Activated naive CD8-positive, alpha-beta T cell treated with anti-CD3 and anti-CD28 coated beads, Interleukin-2, amount 10 ng/mL, durations not matched to agents 7 days and 5 days (primary cell): ENCODE results near the gene DUS4L. TPM values are rescaled to one million over a fixed set of nuclear protein-coding genes. Genes with fewer than 3 reads are reported as not detected.
"Not testable (repeated sequence)": the region's sequence is repeated elsewhere in the genome, so short reads cannot be mapped to it uniquely, and the experiment has no call there.

Source experiments
- ATAC-seq: fragments of 150-1000 bp; cut with Tn5 transposase; one replicate; pipeline ENCODE4 v1.10.0; 2021; ENCODE audit warnings: low read depth, moderate library complexity
- POLR2A ChIA-PET: fragments of 350-600 bp; sonication (Branson Sonifier 250); formaldehyde crosslinking; loops from one replicate; lab custom pipeline; 2021; ENCODE audit warnings: antibody characterized with exemption; lab: Charles Lee
- DNase-seq: peaks from one replicate; pipeline ENCODE4 v3.0.0; 2021
- H3K27ac Mint-ChIP-seq: one replicate; pipeline ENCODE4 v1.8.0; 2022; ENCODE audit warnings: mild to moderate bottlenecking, mixed read lengths
- H3K27me3 Mint-ChIP-seq: one replicate; pipeline ENCODE4 v1.8.0; 2022; ENCODE audit warnings: mild to moderate bottlenecking, moderate library complexity, mixed read lengths
- H3K36me3 Mint-ChIP-seq: one replicate; pipeline ENCODE4 v1.8.0; 2021; ENCODE audit warnings: mild to moderate bottlenecking, mixed read lengths
- H3K4me1 Mint-ChIP-seq: one replicate; pipeline ENCODE4 v1.8.0; 2021; ENCODE audit warnings: mixed read lengths
- H3K4me3 Mint-ChIP-seq: one replicate; pipeline ENCODE4 v1.8.0; 2022; ENCODE audit warnings: mild to moderate bottlenecking, moderate library complexity, mixed read lengths
- H3K9me3 Mint-ChIP-seq: one replicate; pipeline ENCODE4 v1.8.0; 2021; ENCODE audit warnings: mixed read lengths
- total RNA-seq, 2 experiments: library from RNA; stranded (reverse); gene quantifications; one replicate each; pipeline ENCODE4 v1.2.3, GENCODE V29; 2021

Gene DUS4L
- total RNA-seq = 10 to 100 TPM; 10.1 to 11.8 TPM

DNA sequence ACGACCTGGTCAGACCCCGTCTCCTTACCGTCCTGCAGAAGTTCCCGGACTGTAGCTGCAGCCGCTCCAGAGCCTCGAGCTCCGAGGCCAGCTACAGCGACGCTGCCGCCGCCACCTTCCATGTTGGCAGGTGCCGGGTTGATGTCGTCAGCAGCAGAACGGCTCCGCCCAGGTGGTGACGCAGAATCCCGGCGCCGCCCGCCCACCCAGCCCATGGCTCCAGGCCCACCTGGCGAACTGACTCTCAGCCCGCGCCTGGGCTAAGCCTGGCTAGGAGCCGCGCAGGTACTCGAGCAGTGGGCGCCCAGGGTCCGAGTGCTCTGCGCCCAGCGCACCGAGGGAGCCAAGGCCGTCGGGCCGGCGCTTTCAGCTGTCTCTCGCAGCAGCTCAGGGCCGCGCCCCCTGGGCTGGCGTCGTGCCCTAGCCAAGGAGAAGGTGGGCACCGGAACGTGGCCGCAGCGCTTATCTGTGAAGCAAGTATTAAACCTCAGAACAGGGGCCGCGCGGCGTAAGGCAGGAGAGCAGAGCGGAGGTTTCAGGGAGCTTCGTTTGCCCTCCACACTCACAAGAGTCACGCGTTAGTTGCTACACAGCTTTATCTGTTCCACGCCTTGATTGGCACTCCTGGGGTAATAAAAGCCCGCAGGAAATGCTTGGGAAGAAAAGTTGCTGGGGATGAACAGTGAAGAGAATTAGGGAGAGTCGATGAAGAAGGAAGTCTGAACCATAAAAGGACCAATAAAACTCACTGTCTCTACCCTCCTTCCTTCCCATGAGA lies at the start of gene DUS4L, which contains the start of gene COG5:
DUS4L (plus strand) TSS at position 197 of the 778 bp plus-strand sequence. CDS start 3,100 bp downstream, outside the sequence.
COG5 (minus strand) TSS at position 146 of the 778 bp plus-strand sequence; CDS start at position 122, 24 bp downstream.
- Mint-ChIP-seq H3K4me3 (peak within 1 kb of the TSS; percentile 93), H3K4me1 (peaks cover 54% of the 10 kb centered on the region), H3K27me3 (no peaks in the 10 kb centered on the region), H3K27ac (peak within 1 kb of the TSS; percentile 95), H3K36me3 (peaks cover 7% of the 10 kb centered on the region), H3K9me3 (no peaks in the 10 kb centered on the region)
- DNase-seq (peak; percentile 89), ATAC-seq (peak; percentile 85)
- POLR2A ChIA-PET = interaction anchor here (0.8 to 1.9 kb wide), 11 partner anchors 12 to 700 kb away, joined by 3 to 12 read pairs (median 4); partner anchors contain the start of genes CBLL1, HBP1 and SLC26A4

GRCh38 chr7:107526672-107527071 lies 37.1 kb upstream of the DUS4L start:
- no peak for ATAC-seq
- no peak overlapping the region for H3K4me3 Mint-ChIP-seq
- peaks cover 4% of the 10 kb centered on the region for H3K4me1 Mint-ChIP-seq
- no peak for DNase-seq
- no peaks in the 10 kb centered on the region for H3K27me3 Mint-ChIP-seq
- peaks cover 36% of the 10 kb centered on the region for H3K36me3 Mint-ChIP-seq
- H3K27ac Mint-ChIP-seq = no peak overlapping the region
- POLR2A ChIA-PET = no interaction called here
- peaks cover 1% of the 10 kb centered on the region for H3K9me3 Mint-ChIP-seq

DNA sequence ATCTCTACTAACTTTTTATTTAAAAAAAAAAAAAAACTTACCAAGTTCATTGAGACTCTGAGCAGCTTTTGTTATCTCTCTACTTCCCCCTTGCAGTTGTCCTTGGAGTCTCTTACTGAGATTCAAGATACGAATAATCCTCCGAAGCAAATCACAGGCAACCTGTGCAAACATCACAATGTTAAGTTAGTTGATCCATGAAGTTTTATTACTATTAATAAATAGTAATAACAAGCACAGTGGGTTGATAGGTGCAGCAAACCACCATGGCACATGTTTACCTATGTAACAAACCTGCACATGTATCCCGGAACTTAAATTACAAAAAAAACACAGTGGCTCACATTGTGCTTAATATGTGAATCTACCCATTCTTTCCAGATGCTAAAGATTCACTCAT lies 36.6 kb upstream of the DUS4L start:
- Mint-ChIP-seq H3K36me3 (peaks cover 31% of the 10 kb centered on the region), H3K4me3 (no peak overlapping the region), H3K27me3 (no peaks in the 10 kb centered on the region), H3K4me1 (peaks cover 2% of the 10 kb centered on the region), H3K27ac (no peak overlapping the region), H3K9me3 (no peaks in the 10 kb centered on the region)
- ATAC-seq = no peak
- DNase-seq = no peak
- POLR2A ChIA-PET = no interaction called here

- Mint-ChIP-seq H3K27me3 (no peaks in the 10 kb centered on the region), H3K4me3 (no peak overlapping the region), H3K36me3 (peaks cover 33% of the 10 kb centered on the region), H3K4me1 (peaks cover 5% of the 10 kb centered on the region), H3K27ac (no peak overlapping the region), H3K9me3 (no peaks in the 10 kb centered on the region)
- POLR2A ChIA-PET = no interaction called here
- DNase-seq (no peak), ATAC-seq (no peak)
Observed at GRCh38 chr7:107528461-107528860, 35.3 kb upstream of the DUS4L start.

DNA sequence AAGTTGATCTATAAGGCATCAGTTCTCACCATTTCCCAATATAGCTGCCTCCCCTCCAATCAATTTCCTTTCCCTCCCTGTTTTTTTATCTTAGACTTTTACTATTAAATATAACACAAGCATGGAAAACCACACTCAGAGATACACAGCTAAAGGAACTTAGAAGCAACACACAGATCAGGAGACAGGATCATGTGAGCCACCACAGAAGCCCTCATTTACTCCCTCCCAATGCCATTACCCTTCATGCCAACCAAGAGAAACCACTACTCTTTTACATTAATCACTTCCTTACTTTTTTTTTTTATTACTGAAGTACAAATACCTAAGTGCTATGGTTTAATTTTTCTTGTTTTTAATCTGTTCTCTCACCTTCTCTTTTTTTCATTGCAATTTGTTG lies 33.0 kb upstream of the DUS4L start:
- Mint-ChIP-seq H3K36me3 (peaks cover 48% of the 10 kb centered on the region), H3K4me1 (peaks cover 17% of the 10 kb centered on the region), H3K27ac (no peak overlapping the region), H3K4me3 (no peak overlapping the region), H3K9me3 (peaks cover 6% of the 10 kb centered on the region), H3K27me3 (no peaks in the 10 kb centered on the region)
- POLR2A ChIA-PET = no interaction called here
- no peak for DNase-seq
- ATAC-seq = no peak

GRCh38 chr7:107534139-107534538 lies 29.6 kb upstream of the DUS4L start:
- POLR2A ChIA-PET = no interaction called here
- no peak for DNase-seq
- peaks cover 17% of the 10 kb centered on the region for H3K4me1 Mint-ChIP-seq
- peaks cover 62% of the 10 kb centered on the region for H3K36me3 Mint-ChIP-seq
- H3K27me3 Mint-ChIP-seq = no peaks in the 10 kb centered on the region
- no peak for ATAC-seq
- H3K9me3 Mint-ChIP-seq = peaks cover 10% of the 10 kb centered on the region
- no peak overlapping the region for H3K4me3 Mint-ChIP-seq
- no peak overlapping the region for H3K27ac Mint-ChIP-seq

- H3K27me3 Mint-ChIP-seq, H3K27ac Mint-ChIP-seq, H3K4me3 Mint-ChIP-seq, DNase-seq, POLR2A ChIA-PET, ATAC-seq: not testable (repeated sequence)
- Mint-ChIP-seq H3K9me3 (peaks cover 10% of the 10 kb centered on the region), H3K36me3 (peaks cover 62% of the 10 kb centered on the region), H3K4me1 (peaks cover 16% of the 10 kb centered on the region)
Observed at GRCh38 chr7:107537228-107537627, 26.5 kb upstream of the DUS4L start.

DNA sequence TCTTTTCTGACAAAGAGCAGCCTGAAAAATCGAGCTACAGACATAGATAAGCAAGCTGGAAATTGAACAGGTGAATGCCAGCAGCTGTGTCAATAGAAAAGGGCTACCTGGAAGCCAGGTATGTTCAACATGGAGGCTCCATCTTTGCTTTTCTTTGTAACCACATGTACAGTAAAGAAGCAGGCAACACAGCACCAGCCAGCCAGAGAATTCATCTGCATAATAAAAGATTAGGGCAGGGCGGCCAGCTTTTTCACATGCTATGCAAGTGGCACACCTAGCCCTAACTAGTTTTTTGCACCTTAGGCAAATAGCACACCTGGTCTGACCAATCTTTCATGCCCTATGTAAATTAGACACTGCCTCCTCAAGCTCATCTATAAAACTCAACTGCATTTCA lies 25.8 kb upstream of the DUS4L start:
- DNase-seq (no peak), ATAC-seq (no peak)
- POLR2A ChIA-PET = no interaction called here
- Mint-ChIP-seq H3K4me3 (no peak overlapping the region), H3K27ac (peak overlapping the region; percentile 6), H3K9me3 (peaks cover 12% of the 10 kb centered on the region), H3K27me3 (no peaks in the 10 kb centered on the region), H3K4me1 (peaks cover 16% of the 10 kb centered on the region), H3K36me3 (peaks cover 62% of the 10 kb centered on the region)

- H3K9me3 Mint-ChIP-seq = peaks cover 14% of the 10 kb centered on the region
- peaks cover 52% of the 10 kb centered on the region for H3K36me3 Mint-ChIP-seq
- no peak overlapping the region for H3K27ac Mint-ChIP-seq
- ATAC-seq (no peak), DNase-seq (no peak)
- H3K4me3 Mint-ChIP-seq = no peak overlapping the region
- no peaks in the 10 kb centered on the region for H3K27me3 Mint-ChIP-seq
- POLR2A ChIA-PET = no interaction called here
- peaks cover 2% of the 10 kb centered on the region for H3K4me1 Mint-ChIP-seq
Observed at GRCh38 chr7:107543338-107543993, 20.3 kb upstream of the DUS4L start.

GRCh38 chr7:107544848-107545591 lies 18.8 kb upstream of the DUS4L start:
- Mint-ChIP-seq H3K4me1 (peaks cover 2% of the 10 kb centered on the region), H3K4me3 (no peak overlapping the region), H3K27ac (no peak overlapping the region), H3K36me3 (peaks cover 55% of the 10 kb centered on the region), H3K27me3 (no peaks in the 10 kb centered on the region), H3K9me3 (peaks cover 14% of the 10 kb centered on the region)
- no peak for DNase-seq
- POLR2A ChIA-PET = no interaction called here
- ATAC-seq = no peak

GRCh38 chr7:107551936-107552335 lies 11.8 kb upstream of the DUS4L start:
- Mint-ChIP-seq H3K4me1 (peaks cover 9% of the 10 kb centered on the region), H3K9me3 (peaks cover 2% of the 10 kb centered on the region), H3K27me3 (no peaks in the 10 kb centered on the region), H3K27ac (no peak overlapping the region), H3K36me3 (peaks cover 58% of the 10 kb centered on the region), H3K4me3 (no peak overlapping the region)
- no peak for DNase-seq
- POLR2A ChIA-PET = no interaction called here
- no peak for ATAC-seq

DNA sequence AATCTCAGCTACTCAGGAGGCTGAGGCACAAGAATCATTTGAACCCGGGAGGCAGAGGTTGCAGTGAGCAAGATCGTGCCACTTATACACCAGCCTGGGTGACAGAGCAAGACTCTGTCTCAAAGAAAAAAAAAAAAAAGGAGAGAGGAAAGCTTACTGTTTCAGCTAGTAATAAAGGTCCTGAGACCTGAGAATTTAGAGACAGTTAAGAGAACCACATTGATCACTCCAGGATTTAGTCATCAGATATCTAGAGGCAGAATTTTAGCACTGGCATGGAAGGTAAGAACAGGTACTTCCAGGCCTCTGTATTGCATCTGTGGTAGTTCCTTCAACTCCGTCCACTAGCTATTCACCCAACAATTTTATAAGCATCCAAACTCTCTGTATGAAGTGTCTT lies 7.9 kb upstream of the DUS4L start:
- H3K4me1 Mint-ChIP-seq = peaks cover 25% of the 10 kb centered on the region
- peaks cover 40% of the 10 kb centered on the region for H3K36me3 Mint-ChIP-seq
- H3K9me3 Mint-ChIP-seq = no peaks in the 10 kb centered on the region
- ATAC-seq (no peak), DNase-seq (no peak)
- POLR2A ChIA-PET = no interaction called here
- H3K4me3 Mint-ChIP-seq = no peak overlapping the region
- no peaks in the 10 kb centered on the region for H3K27me3 Mint-ChIP-seq
- no peak overlapping the region for H3K27ac Mint-ChIP-seq

DNA sequence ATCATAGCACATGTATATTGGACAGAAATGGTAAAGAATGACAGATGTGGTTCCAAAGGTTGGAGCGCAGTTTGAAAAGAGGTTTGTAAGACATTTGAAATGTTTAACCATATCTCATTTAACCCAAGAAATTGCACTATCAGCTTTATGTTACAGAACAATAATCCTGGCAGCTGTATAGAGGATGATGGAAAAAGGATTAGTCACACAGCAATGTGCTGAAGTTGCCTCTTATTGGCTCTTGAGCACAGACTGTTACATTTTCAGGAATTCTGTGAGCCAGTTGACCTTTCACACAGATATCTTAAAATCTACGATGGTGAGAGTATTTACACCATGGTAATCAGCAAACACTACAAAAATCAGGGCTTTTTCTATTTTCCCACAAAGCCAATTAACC lies 3.9 kb upstream of the DUS4L start:
- peak overlapping the region; percentile 84 for H3K27ac Mint-ChIP-seq
- H3K27me3 Mint-ChIP-seq = no peaks in the 10 kb centered on the region
- peaks cover 21% of the 10 kb centered on the region for H3K36me3 Mint-ChIP-seq
- ATAC-seq (no peak), DNase-seq (no peak)
- peaks cover 44% of the 10 kb centered on the region for H3K4me1 Mint-ChIP-seq
- peak overlapping the region; percentile 76 for H3K4me3 Mint-ChIP-seq
- no peaks in the 10 kb centered on the region for H3K9me3 Mint-ChIP-seq
- POLR2A ChIA-PET = no interaction called here
